ENCODE results near the gene SNAP47.

The SNAP47 gene

DNA sequence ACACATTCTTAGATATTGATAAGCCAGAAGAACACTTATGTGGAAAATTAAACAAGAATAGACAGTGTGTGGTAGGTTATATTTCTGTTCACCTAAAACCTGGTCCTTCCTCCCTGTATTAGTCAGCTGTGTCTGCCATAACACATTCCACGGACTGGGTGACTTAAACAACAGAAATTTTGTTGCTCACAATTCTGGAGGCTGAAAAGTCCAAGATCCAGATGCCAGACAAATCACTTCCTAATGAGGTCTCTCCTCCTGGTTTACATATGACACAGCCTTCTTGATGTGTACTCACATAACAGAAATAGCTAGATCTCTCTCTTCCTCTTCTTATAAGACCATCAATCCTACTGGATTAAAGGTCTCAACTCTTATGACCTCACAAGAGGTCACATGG, 25.8 kb upstream of the SNAP47 start:
- TF ChIP-seq REST (IDR thresholded peaks at IDR 0.05; ENCODE audit: insufficient read depth in 1 of 2, low read depth in 2 of 2, low read length in 2 of 2), result no peak
- TF ChIP-seq POLR2AphosphoS5 (IDR thresholded peaks at IDR 0.05; ENCODE audit: low read depth, low read length), result no peak
- TF ChIP-seq TAF1 (IDR thresholded peaks at IDR 0.05; ENCODE audit: borderline replicate concordance, insufficient read depth, low read length), result no peak
- TF ChIP-seq SIN3A (IDR thresholded peaks at IDR 0.05; ENCODE audit: borderline replicate concordance, insufficient read depth, low read length), result no peak
- no peak for TF ChIP-seq FOXP2 (optimal IDR thresholded peaks at IDR 0.05; ENCODE audit: borderline replicate concordance, extremely low read depth, extremely low read length, insufficient read depth)

- TF ChIP-seq SIN3A (IDR thresholded peaks at IDR 0.05; ENCODE audit: borderline replicate concordance, insufficient read depth, low read length) (no peak), POLR2AphosphoS5 (IDR thresholded peaks at IDR 0.05; ENCODE audit: low read depth, low read length) (no peak), TAF1 (IDR thresholded peaks at IDR 0.05; ENCODE audit: borderline replicate concordance, insufficient read depth, low read length) (no peak), REST (IDR thresholded peaks at IDR 0.05; ENCODE audit: insufficient read depth in 1 of 2, low read depth in 2 of 2, low read length in 2 of 2) (no peak), FOXP2 (optimal IDR thresholded peaks at IDR 0.05; ENCODE audit: borderline replicate concordance, extremely low read depth, extremely low read length, insufficient read depth) (no peak)
These were observed 22.6 kb upstream of the SNAP47 start for GRCh38 chr1:227712648-227713047.

- no peak for TF ChIP-seq FOXP2 (optimal IDR thresholded peaks at IDR 0.05; ENCODE audit: borderline replicate concordance, extremely low read depth, extremely low read length, insufficient read depth)
- TF ChIP-seq REST (IDR thresholded peaks at IDR 0.05; ENCODE audit: insufficient read depth in 1 of 2, low read depth in 2 of 2, low read length in 2 of 2), result no peak
- TF ChIP-seq POLR2AphosphoS5 (IDR thresholded peaks at IDR 0.05; ENCODE audit: low read depth, low read length), result no peak
- no peak for TF ChIP-seq TAF1 (IDR thresholded peaks at IDR 0.05; ENCODE audit: borderline replicate concordance, insufficient read depth, low read length)
- no peak for TF ChIP-seq SIN3A (IDR thresholded peaks at IDR 0.05; ENCODE audit: borderline replicate concordance, insufficient read depth, low read length)
These were observed 16.3 kb upstream of the SNAP47 start for GRCh38 chr1:227718932-227719331.

GRCh38 chr1:227723474-227723873, 11.8 kb upstream of the SNAP47 start:
- TF ChIP-seq REST (IDR thresholded peaks at IDR 0.05; ENCODE audit: insufficient read depth in 1 of 2, low read depth in 2 of 2, low read length in 2 of 2) (no peak), TAF1 (IDR thresholded peaks at IDR 0.05; ENCODE audit: borderline replicate concordance, insufficient read depth, low read length) (no peak), FOXP2 (optimal IDR thresholded peaks at IDR 0.05; ENCODE audit: borderline replicate concordance, extremely low read depth, extremely low read length, insufficient read depth) (no peak), SIN3A (IDR thresholded peaks at IDR 0.05; ENCODE audit: borderline replicate concordance, insufficient read depth, low read length) (no peak), POLR2AphosphoS5 (IDR thresholded peaks at IDR 0.05; ENCODE audit: low read depth, low read length) (no peak)

GRCh38 chr1:227725046-227725445, 10.2 kb upstream of the SNAP47 start:
- TF ChIP-seq TAF1 (IDR thresholded peaks at IDR 0.05; ENCODE audit: borderline replicate concordance, insufficient read depth, low read length), result no peak
- no peak for TF ChIP-seq FOXP2 (optimal IDR thresholded peaks at IDR 0.05; ENCODE audit: borderline replicate concordance, extremely low read depth, extremely low read length, insufficient read depth)
- TF ChIP-seq POLR2AphosphoS5 (IDR thresholded peaks at IDR 0.05; ENCODE audit: low read depth, low read length), result no peak
- no peak for TF ChIP-seq SIN3A (IDR thresholded peaks at IDR 0.05; ENCODE audit: borderline replicate concordance, insufficient read depth, low read length)
- no peak for TF ChIP-seq REST (IDR thresholded peaks at IDR 0.05; ENCODE audit: insufficient read depth in 1 of 2, low read depth in 2 of 2, low read length in 2 of 2)

All from PFSK-1 (cell line).